ENCODE data around the gene TRAF3IP1. TPM values are rescaled to one million over a fixed set of nuclear protein-coding genes. Genes with fewer than 3 reads are reported as not detected.

TRAF3IP1 gene
- total RNA-seq, 4 donors from 2014 or later = 11.6 to 17.4 (median 15.7) TPM

DNA sequence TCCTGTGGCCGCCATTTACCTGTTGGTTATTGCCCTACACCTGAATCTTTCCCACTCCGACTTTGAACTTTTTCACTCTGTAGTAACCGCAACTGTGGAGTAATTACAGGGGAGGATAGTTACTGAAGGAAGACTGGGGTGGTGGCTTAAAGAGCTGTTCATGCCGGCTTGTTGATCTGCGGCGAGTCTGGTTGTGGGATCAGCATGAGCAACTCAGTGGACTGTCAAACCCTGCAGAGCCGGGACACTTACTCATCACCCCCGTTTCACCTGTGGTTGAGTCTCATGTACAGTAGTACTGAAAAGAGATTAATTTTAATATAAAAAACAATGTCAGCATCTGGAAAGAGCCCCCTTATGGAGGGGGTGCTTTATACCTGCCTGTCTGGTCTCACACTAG is 108.5 kb downstream of the TRAF3IP1 start:
- DNase-seq (ENCODE audit: low spot score in 2 of 2) = no peak
- WGBS, 2 donors = 90 to 96% methylated on average over 8 of the region's 8 CpGs
- Histone ChIP-seq H3K36me3 (peaks cover 0 to 22% (median 8%) of the 10 kb centered on the region in 3 donors), H3K4me1 (peaks cover 0 to 33% (median 21%) of the 10 kb centered on the region in 4 donors), H3K4me3 (no peak overlapping the region), H3K9me3 (peaks cover 0 to 15% (median 0%) of the 10 kb centered on the region in 4 donors), H3K27me3 (no peaks in the 10 kb centered on the region), H3K27ac (no peak overlapping the region)
- TF ChIP-seq POLR2A (IDR thresholded peaks at IDR 0.05) = no peak
- TF ChIP-seq, protein P1, sequence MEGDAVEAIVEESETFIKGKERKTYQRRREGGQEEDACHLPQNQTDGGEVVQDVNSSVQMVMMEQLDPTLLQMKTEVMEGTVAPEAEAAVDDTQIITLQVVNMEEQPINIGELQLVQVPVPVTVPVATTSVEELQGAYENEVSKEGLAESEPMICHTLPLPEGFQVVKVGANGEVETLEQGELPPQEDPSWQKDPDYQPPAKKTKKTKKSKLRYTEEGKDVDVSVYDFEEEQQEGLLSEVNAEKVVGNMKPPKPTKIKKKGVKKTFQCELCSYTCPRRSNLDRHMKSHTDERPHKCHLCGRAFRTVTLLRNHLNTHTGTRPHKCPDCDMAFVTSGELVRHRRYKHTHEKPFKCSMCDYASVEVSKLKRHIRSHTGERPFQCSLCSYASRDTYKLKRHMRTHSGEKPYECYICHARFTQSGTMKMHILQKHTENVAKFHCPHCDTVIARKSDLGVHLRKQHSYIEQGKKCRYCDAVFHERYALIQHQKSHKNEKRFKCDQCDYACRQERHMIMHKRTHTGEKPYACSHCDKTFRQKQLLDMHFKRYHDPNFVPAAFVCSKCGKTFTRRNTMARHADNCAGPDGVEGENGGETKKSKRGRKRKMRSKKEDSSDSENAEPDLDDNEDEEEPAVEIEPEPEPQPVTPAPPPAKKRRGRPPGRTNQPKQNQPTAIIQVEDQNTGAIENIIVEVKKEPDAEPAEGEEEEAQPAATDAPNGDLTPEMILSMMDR (IDR thresholded peaks at IDR 0.05) = no peak
- TF ChIP-seq EP300 (IDR thresholded peaks at IDR 0.05) = no peak

DNA sequence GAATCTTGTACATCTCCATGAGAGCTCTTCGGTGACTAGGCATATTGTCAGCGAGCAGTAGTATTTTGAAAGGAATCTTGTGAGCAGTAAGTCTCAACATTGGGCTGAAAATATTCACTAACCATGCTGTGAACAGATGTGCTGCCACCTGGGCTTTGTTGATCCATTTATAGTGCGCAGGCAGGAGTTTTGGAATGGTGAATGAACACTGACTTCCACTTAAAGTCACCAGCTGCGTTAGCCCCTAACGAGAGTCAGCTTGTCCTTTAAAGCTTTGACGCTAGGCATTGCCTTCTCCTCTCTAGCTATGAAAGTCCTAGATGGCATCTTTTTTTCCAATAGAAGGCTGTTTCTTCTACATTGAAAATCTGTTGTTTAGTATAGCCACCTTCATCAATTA is 110.5 kb downstream of the TRAF3IP1 start:
- Histone ChIP-seq H3K27ac (no peak overlapping the region), H3K27me3 (no peaks in the 10 kb centered on the region), H3K4me3 (no peak overlapping the region), H3K36me3 (peaks cover 0 to 41% (median 13%) of the 10 kb centered on the region in 3 donors), H3K4me1 (peaks cover 0 to 21% (median 17%) of the 10 kb centered on the region in 4 donors), H3K9me3 (peaks cover 0 to 15% (median 0%) of the 10 kb centered on the region in 4 donors)
- no peak for DNase-seq (ENCODE audit: low spot score in 2 of 2)
- TF ChIP-seq, protein P1 (IDR thresholded peaks at IDR 0.05) = no peak
- TF ChIP-seq EP300 (IDR thresholded peaks at IDR 0.05) (no peak), POLR2A (IDR thresholded peaks at IDR 0.05) (no peak)
- 93 to 94% methylated on average over 6 of the region's 6 CpGs for WGBS, 2 donors

DNA sequence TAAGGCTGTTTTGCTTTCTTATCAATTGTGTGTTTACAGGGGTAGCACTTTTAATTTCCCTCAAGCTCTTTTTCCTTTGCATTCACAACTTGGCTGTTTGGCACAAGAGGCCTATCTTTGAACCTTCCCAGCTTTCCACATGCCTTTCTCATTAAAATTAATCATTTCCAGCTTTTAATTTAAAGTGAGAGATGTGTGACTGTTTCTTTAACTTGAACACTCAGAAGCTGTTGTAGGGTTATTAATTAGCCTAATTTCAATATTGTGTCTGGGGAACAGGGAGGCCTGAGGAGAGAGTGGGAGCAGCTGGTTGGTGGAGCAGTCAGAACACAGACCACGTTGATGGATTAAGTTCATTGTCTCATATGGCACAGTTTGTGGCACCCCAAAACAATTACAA is 111.1 kb downstream of the TRAF3IP1 start:
- Histone ChIP-seq H3K27me3 (no peaks in the 10 kb centered on the region), H3K27ac (no peak overlapping the region), H3K4me3 (no peak overlapping the region), H3K9me3 (peaks cover 0 to 15% (median 0%) of the 10 kb centered on the region in 4 donors), H3K36me3 (peaks cover 0 to 48% (median 15%) of the 10 kb centered on the region in 3 donors), H3K4me1 (peaks cover 0 to 18% (median 12%) of the 10 kb centered on the region in 4 donors)
- WGBS, 2 donors = 45 to 52% methylated on average over 1 of the region's 1 CpG
- TF ChIP-seq, protein P1 (IDR thresholded peaks at IDR 0.05) = no peak
- TF ChIP-seq EP300 (IDR thresholded peaks at IDR 0.05) (no peak), POLR2A (IDR thresholded peaks at IDR 0.05) (no peak)
- no peak for DNase-seq (ENCODE audit: low spot score in 2 of 2)

DNA sequence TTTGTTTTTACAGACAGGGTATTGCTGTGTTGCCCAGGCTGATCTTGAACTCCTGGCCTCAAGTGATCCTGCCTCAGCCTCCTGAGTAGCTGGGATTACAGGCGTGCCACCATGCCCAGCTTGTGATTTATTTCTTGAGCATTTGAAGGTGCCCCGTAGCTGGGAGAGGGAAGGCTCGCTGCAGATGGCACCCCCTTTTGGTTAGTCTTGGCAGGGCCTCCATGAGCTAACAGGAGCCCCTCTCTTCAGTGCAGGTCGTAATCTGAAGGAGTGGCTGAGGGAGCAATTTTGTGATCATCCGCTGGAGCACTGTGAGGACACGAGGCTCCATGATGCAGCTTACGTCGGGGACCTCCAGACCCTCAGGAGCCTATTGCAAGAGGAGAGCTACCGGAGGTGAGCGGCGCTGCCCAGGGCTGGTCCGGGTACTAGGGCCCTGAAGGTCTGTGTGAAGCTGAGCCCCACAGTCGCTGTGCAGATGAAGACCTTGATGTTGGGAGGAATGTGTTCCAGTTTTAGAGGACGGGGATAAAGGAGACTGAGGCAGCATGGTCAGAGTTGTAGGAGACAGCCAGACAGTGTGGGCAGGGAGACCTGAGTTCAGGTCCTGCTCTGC is 113.1 kb downstream of the TRAF3IP1 start:
- no peaks in the 10 kb centered on the region for H3K27me3 ChIP-seq
- H3K4me3 ChIP-seq = no peak overlapping the region
- H3K36me3 ChIP-seq = peaks cover 0 to 58% (median 15%) of the 10 kb centered on the region in 3 donors
- no peak for DNase-seq (ENCODE audit: low spot score in 2 of 2)
- TF ChIP-seq, protein P1 (IDR thresholded peaks at IDR 0.05) = no peak
- TF ChIP-seq EP300 (IDR thresholded peaks at IDR 0.05) (no peak), POLR2A (IDR thresholded peaks at IDR 0.05) (no peak)
- no peak overlapping the region for H3K27ac ChIP-seq
- peaks cover 0 to 8% (median 5%) of the 10 kb centered on the region in 4 donors for H3K4me1 ChIP-seq
- H3K9me3 ChIP-seq = peaks cover 0 to 15% (median 0%) of the 10 kb centered on the region in 4 donors
- WGBS, 2 donors = 88 to 93% methylated on average over 14 of the region's 14 CpGs
